MV-4-11 (cell line): ENCODE results near the gene KLF13.
A peak's percentile ranks its signal among the peaks of the same experiment; 100 is the strongest.

ENCODE experiments used
- DNase-seq: peaks from one replicate; lab custom pipeline; 2025; lab: John Stamatoyannopoulos, UW

The KLF13 gene

GRCh38 chr15:31332020-31332680 lies 5.5 kb downstream of the KLF13 start:
- DNase-seq, result peak; percentile 56

DNA sequence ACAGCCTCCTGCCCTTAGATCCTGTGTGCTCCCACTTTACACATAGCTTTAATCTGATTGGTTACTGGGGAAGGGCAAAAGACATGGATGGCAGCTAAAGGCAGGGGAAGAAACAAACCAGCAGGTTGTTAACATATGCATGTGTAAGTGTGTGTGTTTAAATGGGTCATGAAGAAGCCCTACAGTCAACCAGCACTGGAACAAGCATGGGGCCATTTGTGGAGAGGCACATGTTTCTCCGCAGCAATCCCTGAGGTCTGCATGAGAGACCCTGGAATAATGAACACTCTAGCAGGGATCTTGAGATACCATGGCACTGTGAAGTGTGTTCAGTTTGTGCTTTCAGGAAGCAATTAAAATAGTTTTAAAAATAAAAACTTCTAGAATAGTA lies 6.0 kb downstream of the KLF13 start:
- DNase-seq, result no peak

DNA sequence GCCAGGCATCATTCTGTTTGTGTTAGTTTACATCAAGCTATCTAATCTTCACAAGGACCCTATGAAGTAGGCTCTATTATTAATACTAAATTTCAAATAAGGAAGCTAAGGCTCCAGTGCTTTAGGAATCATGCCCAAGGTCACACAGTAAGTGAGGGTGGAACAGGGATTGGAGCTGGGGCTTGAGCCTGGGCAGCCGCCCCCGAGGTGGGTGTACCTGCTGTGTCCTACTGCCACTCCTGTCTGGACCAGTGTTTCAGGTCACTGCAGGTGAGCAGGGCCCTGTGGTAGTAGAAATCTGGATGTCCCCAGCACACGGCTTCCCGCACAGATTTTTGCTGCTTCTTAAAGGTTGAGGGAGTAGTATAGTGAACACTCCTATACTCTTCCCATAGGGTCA lies 6.5 kb downstream of the KLF13 start:
- no peak for DNase-seq

DNA sequence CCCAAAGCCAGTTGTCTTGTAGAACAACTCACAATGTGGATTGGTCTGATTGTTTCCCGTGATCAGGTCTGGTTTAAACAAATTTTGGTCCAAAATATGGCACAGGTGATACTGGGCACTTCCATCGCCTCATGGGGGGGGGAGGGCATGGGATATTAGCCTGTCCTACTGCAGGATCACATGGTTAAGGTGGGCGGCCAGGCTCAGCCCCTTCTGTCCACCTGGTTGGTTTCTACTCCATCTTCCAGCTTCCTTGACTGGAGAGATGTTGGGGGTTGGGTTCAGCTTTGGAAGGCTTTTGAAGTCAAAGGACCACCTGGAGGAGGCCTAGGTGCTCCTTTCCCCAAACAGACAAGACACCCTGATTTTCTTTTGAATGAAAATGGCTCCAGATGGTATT lies 7.2 kb downstream of the KLF13 start:
- DNase-seq, result no peak

- DNase-seq, result no peak
Measured at GRCh38 chr15:31335989-31336592, 9.5 kb downstream of the KLF13 start.

- no peak for DNase-seq
Measured at GRCh38 chr15:31336593-31337295, 10.1 kb downstream of the KLF13 start.

DNA sequence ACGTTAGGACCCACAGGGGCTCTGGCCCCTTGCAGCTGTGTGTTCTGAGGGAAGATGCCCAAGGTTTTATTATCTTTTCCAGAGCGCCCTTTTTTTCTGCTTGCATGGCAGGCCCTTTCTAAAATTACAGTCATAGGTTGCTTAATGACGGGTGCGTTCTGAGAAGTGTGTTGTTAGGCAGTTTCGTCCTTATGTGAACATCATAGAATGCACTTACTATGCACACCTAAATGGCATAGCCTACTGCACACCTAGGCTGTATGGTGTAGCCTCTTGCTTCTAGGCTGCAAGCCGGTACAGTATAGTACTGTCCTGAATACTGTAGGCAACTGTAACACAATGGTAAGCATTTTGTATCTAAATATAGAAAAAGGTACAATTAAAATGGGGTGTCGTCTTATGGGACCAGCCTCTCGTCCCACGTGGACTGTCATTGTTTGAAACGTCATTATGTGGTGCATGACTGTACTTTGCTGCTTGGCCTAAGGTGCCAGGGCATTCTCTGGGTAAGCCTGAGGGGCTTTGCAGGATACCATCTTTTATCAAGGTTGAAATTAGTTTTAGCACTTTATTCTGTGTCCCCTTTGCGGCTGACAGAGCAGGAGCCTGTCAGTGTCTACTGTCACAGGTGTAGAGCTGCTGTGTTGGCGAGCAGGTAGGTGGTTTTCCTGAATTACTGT lies 10.9 kb downstream of the KLF13 start:
- DNase-seq, result no peak

DNA sequence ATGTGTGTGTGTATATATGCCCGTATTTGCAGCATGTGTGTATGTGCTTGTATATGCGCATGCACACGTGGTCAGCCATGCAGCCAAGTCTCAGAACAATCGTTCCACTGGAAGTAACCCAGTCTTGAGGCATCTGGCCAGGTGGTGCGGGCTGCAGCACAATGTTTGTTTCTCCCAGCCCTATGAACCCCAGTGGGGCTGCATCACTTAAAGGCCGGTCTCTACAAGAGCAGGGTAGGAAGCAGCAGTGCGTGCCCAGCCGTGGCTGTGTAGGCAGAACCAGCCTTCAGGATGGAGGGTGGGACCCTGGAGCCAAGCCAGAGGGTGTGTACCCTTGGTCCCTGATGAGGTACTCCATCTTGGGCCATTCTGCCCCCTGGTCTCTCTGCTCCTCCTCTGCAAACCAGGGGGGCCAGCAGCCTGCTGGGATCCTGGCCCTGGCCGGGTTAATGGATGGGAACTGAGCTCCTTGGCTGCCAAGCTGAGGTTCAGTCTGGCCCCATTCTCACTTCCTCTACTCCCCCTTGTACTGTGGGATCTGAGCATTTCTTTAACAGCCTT lies 11.8 kb downstream of the KLF13 start:
- peak; percentile 67 for DNase-seq

- peak; percentile 67 for DNase-seq
Measured at GRCh38 chr15:31338879-31339557, 12.4 kb downstream of the KLF13 start.

GRCh38 chr15:31339558-31339895 lies 12.9 kb downstream of the KLF13 start:
- no peak for DNase-seq

DNA sequence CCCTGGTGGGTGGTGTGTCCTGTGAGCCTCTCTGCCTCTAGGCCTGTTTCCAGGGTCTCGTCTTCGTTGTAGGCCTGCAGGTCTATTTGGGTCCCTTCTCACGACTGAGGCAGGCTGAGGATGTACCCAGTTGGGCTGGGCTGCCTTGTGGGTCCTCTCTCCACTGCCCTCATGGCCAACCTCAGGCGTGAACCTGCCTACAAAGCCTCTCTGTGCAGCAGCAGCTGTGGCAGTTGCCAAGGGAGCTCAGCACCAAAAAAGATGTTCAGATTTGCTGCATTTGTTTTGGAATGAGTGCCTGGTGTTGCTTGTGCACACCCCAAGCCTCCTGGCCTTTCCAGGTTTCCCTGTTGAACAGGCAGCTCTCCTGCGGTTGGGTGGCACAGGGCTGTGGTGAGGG lies 13.4 kb downstream of the KLF13 start:
- DNase-seq, result no peak

DNA sequence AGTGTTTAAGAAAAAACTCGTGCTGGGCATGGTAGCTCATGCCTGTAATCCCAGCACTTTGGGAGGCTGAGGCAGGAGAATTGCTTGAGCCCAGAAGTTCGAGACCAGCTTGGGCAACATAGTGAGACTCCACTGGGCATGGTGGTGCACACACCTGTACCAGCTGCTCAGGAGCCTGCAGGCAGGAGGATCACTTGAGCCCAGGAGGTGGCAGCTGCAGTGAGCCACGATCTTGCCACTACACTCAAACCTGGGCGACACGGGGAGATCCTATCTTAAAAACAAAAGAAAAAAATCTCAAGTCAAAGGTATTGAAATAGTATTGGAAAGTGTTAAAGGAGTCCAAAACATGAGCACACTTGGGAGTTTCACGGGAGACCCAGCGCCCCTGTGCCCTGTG lies 14.0 kb downstream of the KLF13 start:
- DNase-seq, result no peak

GRCh38 chr15:31341071-31341470 lies 14.4 kb downstream of the KLF13 start:
- DNase-seq, result no peak

DNA sequence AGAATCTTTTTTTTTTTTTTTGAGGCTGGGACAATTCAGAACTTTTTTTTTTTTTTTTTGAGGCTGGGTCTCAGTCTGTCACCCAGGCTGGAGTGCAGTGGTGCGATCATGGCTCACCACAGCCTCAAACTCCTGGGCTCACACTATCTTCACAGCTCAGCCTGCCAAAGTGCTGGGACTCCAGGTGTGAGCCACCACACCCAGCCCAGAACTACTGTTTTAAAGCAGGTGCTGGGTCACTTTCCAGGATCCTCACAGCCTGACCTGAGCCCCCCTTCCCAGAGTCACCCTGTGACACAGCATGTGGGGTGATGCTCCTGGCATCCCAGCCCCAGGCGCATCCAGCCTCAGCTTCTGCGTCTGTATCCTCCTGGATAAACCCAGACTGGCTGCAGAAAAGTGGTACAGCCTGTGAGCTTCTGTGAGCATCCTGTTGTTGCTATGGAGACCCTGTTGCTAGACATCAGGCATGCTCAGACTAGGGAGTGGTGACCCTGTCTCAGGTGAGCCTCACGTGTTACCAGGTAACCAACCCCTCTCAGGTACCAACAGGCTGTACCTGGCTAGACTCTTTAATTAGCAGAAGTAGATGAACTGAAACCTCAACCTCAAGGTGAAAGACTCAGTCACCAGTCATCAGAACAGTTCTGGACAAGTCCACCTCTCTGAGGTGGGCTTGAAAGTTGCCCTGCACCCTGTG lies 15.0 kb downstream of the KLF13 start:
- DNase-seq, result no peak

GRCh38 chr15:31342381-31342780 lies 15.7 kb downstream of the KLF13 start:
- DNase-seq, result no peak

DNA sequence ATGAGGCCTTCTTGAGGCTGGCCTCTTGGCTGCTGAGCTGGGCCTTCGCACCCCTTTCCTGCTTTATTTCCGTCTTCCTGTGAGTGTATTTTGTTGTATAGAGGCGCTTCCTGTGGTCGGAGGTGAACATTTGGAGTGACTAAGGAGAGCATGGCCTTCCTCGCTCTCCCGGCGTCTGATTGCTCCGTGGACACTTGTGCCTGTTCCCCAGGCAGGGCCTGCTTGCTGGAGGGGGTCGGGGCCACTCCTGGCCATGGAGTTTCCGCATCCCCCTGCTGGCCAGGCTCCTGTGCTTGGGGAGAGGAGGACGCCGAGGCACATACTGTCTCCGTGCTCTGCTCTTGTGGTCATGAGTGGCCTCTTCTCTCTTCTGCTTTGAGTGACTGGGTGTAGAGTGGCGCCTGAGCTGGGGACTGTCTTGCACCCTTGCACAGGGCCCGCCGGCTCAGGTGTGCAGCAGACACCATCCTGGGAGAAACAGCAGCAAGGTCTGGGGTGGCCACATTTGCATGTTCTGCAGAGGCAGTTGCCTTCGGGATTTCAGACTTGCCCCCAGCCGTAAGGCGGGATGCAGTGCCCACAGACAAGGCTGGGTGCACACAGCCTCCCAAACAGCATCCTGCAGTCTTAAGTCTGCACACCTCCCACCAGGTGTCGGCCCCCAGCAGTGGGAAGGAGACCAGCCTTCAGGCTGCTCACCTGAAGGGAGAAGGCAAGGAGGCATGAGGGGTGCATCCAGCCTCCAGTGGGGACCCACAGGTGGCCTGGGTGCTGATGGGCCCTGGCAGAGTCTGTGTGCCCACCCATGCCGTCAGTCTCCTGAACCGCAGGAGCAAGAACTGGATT lies 16.4 kb downstream of the KLF13 start:
- DNase-seq, result no peak

DNA sequence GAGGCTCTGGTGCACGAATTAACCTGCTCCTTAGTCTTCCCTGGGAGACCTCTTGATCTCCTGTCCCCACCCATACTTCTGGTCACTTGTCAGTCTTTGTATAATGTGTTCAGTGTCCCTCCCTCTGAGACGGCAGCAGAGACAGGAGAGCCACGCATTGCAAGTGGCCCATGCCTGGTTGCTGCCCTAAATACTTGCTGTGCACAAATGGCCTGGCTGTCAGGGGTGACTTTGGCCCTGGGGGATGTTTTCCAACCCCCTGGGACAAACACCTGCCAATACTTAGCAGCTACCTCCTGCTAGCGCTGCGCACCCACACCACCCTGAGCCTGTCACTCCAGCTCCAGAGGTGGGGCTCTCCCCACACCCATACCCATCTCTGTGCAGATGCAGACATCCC lies 17.2 kb downstream of the KLF13 start:
- DNase-seq, result no peak

- no peak for DNase-seq
Measured at GRCh38 chr15:31344266-31344665, 17.6 kb downstream of the KLF13 start.

GRCh38 chr15:31344823-31345605 lies 18.4 kb downstream of the KLF13 start:
- DNase-seq, result no peak
